GM19025 (cell line): ENCODE results near the gene DCN.
"Not testable (repeated sequence)": the region's sequence is repeated elsewhere in the genome, so short reads cannot be mapped to it uniquely, and the experiment has no call there.

ENCODE experiments used
- ATAC-seq: cut with Tn5 transposase; IDR thresholded peaks from one replicate; pipeline ENCODE4 v1.9.1; 2021; ENCODE audit warnings: mild to moderate bottlenecking, low read depth, moderate library complexity; ENCODE audit not compliant: unreplicated experiment

Gene DCN

GRCh38 chr12:91182636-91183455 lies at the start of gene DCN:
DCN (minus strand) TSS chr12:91182817; CDS start chr12:91178552, 4,265 bp downstream.
- no peak for ATAC-seq

- no peak for ATAC-seq
Observed at GRCh38 chr12:91230841-91231240, 48.2 kb upstream of the DCN start.

GRCh38 chr12:91226951-91227350 lies 44.3 kb upstream of the DCN start:
- no peak for ATAC-seq

- ATAC-seq, result no peak
Observed at GRCh38 chr12:91225316-91225715, 42.7 kb upstream of the DCN start.

GRCh38 chr12:91224401-91224800 lies 41.8 kb upstream of the DCN start:
- ATAC-seq, result no peak

- ATAC-seq, result no peak
Observed at GRCh38 chr12:91222746-91223145, 40.1 kb upstream of the DCN start.

GRCh38 chr12:91219919-91220318 lies 37.3 kb upstream of the DCN start:
- ATAC-seq, result no peak

GRCh38 chr12:91219511-91219910 lies 36.9 kb upstream of the DCN start:
- no peak for ATAC-seq

- no peak for ATAC-seq
Observed at GRCh38 chr12:91216871-91217270, 34.3 kb upstream of the DCN start.

- ATAC-seq, result no peak
Observed at GRCh38 chr12:91215940-91216454, 33.4 kb upstream of the DCN start.

GRCh38 chr12:91211866-91212265 lies 29.2 kb upstream of the DCN start:
- ATAC-seq, result no peak

GRCh38 chr12:91210618-91211017 lies 28.0 kb upstream of the DCN start:
- ATAC-seq, result no peak

- no peak for ATAC-seq
Observed at GRCh38 chr12:91210144-91210543, 27.5 kb upstream of the DCN start.

- ATAC-seq, result not testable (repeated sequence)
Observed at GRCh38 chr12:91207301-91207700, 24.7 kb upstream of the DCN start.

- no peak for ATAC-seq
Observed at GRCh38 chr12:91205811-91206210, 23.2 kb upstream of the DCN start.

- no peak for ATAC-seq
Observed at GRCh38 chr12:91204421-91204820, 21.8 kb upstream of the DCN start.

GRCh38 chr12:91203610-91204009 lies 21.0 kb upstream of the DCN start:
- no peak for ATAC-seq

- ATAC-seq, result no peak
Observed at GRCh38 chr12:91202390-91202789, 19.8 kb upstream of the DCN start.

- ATAC-seq, result no peak
Observed at GRCh38 chr12:91196436-91196835, 13.8 kb upstream of the DCN start.

- no peak for ATAC-seq
Observed at GRCh38 chr12:91194500-91194899, 11.9 kb upstream of the DCN start.

- no peak for ATAC-seq
Observed at GRCh38 chr12:91191513-91192111, 9.0 kb upstream of the DCN start.

GRCh38 chr12:91189516-91189915 lies 6.9 kb upstream of the DCN start:
- no peak for ATAC-seq
